Endometrium (tissue), 2 donors: Measurements from ENCODE around the gene GRID1.

Experiments
- FAIRE-seq: peaks from 2 replicates; lab custom pipeline; 2012; peaks lifted over from hg19 to GRCh38; lab: Jason Lieb, UNC
- donor health status: control.
- donor health status: control.

GRID1 gene

DNA sequence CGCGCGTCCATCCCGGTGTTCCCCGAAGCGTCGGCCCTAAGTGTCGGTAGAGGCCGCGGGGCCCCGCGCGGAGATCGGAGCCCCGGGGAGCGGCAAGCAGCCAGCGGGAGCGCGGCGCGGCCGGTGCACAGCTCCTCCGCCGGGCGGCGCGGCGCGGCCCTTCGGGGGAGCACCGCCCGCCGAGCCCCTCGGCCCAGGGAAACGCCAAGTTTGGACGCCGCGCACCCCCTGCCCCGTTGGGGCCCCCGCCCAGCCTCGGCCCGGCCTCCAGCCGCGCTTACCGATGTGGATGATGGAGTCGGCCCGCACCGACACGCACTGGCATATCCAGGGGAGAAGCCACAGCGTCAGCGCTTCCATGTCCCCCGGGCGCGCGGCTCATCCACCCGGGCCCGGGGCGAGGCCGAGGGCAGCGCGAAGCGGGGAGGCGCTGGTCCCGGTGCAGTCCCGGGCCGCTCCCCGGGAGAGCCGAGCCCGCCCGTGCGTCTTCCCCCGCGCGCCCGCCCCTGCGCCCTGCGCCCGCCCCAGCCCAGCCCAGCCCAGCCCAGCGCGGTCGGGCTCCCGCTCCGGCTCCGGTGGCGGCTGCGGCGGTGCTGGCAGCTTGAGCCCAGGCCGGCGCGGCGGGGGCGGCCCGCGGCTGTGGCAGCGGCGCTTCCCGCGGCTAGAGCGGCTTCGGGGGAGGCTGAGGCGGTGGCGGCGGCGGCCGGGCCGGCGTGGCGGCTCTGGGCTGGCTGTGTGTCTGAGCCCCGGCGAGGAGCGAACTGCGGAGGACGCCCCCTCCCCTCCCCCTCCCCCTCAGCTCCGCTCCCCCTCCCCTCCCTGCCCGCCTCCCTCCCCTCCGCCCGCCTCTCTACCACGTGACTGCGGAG, at the start of gene GRID1:
TSS of gene GRID1 (minus strand) at position 763 of the 869 bp plus-strand sequence.
- FAIRE-seq: no peak

DNA sequence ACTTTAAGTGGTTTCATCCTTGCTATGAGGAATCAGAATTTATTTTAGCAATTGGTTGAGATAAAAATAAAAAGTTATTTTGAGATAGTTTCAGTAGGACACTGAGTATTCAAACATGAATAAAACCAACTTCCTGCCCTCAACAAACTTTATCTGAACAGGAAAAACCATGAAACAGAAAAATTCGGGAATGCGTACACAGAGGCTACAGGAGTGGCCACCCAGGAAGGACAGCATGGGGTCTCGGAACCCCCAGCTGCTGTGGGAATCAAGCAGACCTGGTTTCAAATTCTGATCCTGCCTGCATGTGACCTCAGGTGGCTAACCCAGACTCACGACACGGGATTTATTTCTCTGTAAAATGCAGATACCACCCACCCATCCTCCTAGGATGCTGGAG, 49.0 kb upstream of the GRID1 start:
- no peak for FAIRE-seq

DNA sequence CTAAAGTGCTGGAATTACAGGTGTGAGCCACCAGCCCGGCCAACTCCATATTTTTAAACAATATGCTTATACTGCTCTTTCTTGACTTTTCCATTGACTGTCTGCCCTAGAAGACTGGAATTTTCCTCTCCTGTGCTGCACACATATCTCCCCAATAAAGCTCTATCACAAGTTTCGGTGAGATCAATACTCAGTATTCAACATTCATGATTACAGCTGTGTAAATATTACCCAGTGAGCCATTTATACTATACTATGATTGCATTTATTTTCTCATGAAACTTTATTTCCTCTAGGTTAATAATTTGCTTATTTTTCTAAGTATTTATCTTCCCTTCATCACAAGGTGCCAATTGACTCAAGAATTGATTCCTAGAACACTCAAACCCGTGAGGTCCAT, 48.5 kb upstream of the GRID1 start:
- no peak for FAIRE-seq

DNA sequence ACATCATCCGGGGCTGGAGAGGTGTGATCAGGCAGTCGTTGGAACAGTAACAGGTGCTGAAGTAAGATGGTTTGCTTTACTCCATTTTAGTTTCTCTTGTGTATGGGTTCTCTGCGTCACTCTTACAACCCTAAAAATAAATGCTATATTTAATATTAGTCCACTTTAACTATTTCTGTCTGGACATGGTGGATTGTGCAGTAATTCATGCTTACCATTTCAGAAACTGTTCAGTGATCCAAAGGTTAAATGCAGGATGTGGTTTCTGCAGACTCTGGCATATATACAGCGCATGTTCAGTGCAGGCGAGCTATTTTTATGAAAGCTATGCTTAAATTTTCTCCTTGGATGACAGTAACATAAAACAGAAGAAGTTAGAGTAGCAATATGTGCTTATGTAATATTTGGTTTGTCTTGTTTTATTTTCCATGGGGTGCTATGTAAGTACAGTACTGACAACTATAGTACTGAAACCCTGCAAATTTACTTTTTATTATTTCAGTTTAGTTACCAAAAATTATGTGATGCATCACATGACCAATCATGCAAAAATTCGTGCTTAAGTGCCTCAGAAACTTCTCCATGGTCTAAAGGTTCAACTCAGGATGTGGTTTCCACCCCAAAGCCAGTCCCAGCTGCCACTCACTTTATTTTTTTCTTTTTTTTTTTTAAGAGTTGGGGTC, 46.6 kb upstream of the GRID1 start:
- no peak for FAIRE-seq

DNA sequence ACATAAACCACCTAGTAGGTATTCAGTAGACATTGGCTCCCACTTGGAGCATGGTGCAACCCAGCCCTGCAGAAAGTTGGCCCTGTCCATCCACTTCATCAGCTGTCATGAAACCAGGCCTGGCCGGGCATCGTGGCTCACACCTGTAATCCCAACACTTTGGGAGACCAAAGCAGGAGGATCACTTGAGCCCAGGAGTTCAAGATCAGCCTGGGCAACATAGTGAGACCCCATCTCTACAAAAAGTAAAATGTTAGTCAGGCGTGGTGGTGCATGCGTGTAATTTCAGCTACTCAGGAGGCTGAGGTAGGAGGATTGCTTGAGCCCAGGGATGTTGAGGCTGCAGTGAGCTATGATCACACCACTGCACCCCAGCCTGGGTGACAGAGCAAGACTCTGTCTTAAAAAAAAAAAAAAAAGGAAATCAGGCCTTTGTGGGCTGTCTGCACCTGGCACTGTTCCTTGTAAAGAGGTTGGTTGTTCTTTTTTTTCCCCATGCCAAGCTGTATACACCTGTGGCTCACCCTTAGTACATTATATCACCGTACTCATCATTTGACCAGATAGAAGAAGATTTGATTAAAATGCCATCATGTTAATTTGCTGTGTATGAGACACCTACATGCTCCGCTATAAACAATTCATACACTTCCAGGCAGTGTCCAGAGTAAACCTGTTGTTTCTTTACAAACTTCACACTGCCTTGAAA, 45.4 kb upstream of the GRID1 start:
- no peak for FAIRE-seq

DNA sequence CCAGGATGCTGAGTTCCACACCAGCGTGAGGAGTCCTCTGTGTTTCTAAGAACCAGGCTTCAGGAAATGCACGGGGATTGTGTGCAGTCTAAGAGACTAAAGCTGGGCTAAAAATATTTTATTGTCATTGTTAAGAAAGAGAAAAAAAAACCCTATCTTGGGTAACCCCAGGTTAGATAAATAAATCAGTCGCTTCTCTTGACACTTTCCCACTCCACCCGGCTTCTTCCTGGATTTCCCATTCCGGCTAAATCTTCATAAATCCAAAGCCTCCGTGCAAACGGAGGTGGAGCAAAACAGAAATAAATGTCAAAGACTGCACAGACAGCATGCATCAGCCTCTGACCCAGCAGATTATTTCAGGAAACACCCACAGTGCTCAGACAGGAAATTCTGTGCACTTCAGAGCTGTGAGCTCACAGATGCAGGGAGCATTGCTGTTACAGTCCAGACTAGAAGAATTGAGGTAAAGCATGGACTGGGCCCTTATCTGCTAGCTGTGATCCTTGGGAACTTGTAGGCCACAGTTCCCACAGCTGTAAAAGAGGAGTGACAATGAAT, 44.8 kb upstream of the GRID1 start:
- FAIRE-seq: no peak

DNA sequence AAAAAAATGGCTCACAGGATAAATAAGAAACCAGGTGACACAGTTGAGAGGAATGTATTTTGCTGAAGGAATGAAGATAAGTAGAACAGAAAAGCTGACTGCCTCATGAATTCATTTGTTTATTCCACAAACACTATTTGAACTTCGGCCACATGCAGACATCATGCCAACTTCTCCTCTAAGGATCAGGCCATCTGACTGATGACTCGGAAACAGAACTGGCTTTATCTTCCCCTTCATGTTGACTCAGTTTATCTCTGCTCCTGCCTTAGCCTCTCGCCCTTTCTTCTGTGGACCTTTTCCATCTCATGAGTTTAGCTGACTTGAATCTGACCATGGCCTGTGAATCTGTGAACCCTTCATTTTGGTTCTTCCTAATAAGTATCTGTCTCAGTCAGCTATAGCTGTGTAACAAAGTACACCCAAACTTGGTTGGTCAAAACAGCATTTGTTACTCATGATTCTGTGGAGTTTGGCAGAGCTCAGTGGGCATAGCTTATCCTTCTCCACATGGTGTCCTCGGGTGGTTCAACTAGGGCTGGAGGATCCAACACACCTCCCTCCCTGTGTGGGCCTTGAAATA, 44.0 kb upstream of the GRID1 start:
- no peak for FAIRE-seq

DNA sequence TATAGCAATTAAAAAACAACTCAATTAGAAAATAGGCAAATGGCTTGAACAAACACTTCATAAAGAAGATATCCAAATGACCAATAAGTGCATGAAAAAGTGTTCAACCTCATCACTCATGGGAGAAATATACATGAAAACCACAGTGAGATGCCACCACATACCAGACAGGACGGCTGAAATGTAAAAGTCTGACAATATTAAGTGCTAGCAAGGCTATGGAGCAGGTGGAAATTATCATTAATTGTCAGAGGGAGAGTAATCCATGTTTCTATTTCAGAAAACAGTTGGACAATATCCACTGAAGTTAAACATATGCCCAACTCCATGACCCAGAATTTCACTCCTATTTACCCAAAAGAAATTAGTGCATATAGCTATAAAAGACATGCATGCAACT, 42.6 kb upstream of the GRID1 start:
- no peak for FAIRE-seq

DNA sequence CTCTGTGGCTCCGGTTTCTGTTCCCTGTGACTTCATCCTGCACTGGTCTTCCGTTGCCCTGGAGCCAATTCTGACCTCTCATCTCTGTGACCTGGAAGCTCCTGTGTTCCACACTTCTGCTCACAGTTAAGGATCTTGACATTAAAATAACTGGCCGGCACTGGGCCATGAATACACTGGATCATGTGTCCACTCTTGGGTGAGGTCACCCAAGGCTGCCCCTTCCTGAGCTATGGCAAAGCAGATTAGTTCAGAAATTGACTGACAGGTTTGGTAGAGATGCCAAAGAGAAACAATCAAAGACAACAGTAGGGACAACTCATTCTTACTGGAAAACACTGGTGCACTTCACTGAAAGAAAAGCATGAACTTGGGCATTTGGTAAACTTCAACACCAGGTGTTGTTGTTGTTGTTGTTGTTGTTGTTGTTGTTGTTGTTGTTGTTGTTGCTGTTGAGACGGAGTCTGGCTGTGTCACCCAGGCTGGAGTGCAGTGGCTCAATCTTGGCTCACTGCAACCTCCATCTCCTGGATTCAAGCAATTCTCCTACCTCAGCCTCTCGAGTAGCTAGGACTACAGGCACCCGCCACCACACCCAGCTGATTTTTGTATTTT, 36.7 kb upstream of the GRID1 start:
- no peak for FAIRE-seq

DNA sequence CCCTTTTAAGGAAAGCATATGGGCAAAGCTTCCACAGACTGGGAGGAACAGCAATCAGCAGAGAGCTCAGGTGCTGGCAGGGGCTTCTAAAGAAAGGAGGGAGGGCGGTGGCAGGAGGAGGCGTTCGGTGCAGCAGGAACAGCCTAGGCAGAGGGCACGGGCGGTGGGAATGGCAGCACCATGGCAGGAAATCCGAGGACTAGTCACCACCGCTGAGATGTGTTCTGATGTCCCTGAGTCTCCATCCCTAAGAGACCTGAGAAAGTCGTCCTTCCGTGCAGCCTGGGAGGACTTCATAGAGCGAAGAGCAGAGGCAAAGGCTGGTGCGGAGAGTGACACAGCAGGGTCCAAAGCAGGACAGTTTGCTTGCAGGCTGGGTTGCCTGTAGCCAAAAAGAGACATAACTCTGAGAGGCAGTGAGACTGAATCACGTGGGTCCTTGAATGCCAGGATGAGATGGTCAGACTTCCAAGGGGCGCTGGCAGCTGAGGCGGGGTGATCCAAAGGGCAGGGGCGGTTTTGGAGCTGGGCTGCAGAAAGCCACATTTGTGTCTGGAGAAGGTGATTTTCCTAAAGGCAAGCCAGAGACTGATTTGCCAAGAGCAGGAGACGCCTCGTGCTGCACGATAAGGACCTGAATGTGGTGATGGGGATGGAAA, 35.8 kb upstream of the GRID1 start:
- no peak for FAIRE-seq

DNA sequence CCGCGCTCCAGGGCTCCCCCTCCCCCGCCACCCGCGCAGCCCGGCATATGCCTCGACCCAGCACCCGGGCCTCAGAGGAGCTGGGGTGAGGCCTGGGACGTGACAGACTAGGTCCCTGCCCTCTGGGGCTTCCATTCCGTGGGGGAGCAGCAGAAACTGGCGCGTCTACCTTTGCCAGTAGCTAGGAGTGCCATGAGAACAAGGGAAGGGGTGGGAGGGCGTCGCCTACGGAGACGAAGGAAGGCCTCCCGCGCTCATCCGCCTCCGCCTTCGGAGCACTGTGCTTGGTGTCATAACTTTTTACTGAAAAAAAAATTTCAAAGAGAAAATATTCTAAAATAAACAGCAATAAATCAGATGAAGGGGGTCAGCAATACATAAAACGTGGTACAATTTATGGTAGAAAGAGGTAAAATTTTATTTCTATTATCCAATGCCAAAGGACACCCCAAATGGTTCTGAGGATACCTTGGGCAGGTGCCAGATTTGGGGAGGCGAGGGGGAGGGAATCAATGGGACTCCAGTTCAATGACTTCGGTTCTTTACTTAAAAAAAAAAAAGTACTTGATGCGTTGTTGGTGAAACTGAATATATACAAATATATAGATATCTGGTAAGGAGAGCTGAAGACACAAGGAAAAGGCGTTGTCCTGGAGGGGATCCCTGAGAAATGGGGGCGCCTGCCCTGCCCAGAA, 35.1 kb upstream of the GRID1 start:
- no peak for FAIRE-seq

DNA sequence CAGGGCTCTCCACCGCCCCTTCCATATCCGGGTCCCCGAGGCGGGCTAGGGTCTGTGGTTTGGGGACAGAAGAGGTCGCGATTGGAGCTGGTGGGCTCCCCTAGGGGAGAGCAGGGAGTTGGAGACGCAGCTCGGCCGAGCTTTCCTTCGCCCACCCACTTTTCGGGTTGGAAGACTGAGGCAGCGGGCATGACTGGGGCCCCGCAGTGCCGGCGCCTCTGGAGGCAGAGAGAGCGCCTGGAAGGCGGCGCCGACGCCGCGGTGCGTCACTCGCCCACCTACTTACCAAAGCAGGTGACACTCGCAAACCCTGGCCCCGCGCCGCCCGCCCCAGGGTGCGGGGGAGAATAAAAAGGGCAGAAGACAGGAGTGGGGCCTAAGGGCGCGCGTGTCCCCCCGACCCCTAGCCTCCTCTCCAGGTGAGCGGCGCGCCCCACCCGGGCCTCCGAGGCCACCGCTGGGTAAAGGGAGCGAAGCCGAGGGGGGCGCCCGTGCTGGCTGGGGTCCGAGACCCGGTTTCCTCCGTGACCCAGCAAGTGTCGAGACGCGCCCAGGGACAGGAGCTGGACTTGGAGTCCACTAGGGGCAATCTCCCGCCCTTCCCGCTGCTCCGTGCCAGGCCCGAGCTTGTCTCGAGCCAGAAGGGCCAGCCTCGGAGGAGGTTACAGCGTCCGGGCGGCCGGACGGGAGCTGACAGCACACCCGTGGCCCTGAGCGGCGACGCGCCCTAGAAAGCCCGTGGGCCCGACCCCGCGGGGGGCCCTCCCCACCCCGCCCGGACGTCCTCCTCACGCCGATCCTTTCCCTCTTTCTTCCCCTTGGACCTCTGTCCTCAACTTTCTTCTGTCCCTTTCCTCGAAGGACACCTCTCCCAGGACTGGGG, 34.4 kb upstream of the GRID1 start:
- no peak for FAIRE-seq

DNA sequence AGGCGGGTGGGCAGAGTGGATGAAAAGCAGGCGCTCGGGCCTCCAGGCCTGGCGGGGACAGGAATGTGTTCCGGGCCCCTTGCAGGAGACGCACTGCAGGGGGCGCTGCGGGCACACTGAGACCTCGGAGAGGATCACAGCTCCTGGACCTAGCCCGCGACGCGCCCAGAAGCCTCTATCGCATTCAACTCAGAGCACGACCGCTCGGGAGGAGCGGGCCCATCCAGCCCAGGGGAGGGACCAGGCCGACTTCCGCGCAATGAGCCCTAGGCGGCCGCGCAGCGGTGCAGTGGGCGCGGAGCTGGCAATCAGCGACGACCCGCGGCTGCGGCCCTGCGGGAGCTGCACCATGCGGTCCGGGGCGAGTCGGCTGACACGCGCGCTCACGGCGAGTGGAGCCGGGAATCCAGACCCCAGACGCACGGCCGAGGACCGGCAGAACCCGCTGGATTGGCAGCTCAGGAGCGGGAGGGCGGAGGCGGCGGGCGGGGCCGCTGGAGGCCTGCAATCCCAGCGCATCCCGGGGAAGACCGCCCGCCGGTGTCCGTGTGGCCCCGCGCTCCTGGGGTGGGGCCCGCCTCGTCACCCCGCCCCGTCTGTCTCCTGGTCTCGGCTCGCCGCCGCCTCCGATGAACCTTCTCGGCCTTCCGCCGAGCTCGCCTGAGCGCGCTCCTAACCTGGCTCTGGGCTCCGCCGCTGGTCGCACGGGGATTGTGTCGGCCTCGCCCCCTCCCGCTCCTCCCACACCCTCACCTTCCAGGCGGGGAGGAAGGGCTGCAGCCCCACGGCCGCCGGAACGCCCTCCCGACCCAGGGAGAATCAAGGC, 33.5 kb upstream of the GRID1 start:
- FAIRE-seq: no peak

DNA sequence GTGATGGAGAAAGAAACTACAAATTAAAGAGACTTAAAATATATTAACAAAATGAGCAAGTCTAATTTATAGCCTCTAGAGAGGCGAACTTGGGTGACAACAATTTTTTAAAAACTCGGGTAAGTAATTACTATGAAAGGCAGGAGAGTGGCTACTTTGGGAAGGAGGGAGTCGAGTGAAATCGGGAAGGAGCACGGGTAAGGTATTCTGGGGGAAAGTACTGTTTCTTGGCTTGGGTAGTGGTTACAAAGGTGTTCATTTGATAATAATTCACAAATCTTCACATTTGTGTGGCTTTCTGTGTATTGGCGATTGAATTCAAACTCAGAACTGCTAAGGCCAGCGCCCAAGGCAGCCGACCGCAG, 32.9 kb upstream of the GRID1 start:
- no peak for FAIRE-seq

DNA sequence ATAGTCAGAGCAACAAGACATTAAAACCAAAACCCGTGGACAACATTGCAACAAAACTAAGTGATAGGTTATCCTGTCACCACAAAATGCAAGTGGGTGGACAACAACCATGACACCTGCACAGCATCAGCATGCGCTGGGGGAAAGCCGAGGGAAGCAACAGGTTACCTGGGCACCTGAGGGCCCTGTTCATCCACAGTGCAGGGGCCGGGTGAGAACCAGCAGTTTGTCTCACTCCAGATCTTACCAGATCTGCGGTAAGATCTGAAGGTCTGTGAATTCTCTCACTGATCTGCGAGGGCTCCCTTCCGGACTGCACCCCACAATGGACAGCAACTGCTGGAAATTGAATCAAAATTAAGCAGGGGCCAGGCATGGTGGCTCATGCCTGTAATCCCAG, 30.5 kb upstream of the GRID1 start:
- FAIRE-seq: no peak

DNA sequence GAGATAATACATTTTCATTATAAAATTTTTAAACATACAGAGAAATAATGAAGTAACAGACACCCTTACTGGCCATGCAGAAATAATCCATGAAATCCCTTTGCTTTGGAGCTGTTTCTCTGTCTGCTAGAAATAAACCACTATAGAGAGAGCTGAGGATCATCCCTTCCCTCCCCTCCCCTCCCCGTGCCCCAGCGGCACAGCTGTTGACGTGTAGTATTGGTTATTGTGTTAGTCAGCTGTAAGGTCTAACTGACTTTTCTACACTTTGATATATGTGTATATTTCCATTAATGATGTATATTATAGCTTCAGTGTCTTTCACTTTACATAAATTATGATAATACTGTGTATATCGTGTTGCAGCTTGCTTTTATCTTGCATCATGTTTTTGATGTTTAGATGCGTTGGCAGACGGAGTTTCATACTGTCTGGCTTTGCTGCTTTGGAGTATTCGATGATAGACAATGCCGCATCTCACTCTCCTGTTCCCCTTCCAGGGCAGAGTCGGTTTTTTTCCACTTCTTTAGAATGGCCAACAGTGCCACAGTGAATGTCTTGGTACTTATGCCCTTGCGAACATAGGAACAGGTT, 27.4 kb upstream of the GRID1 start:
- FAIRE-seq: no peak

DNA sequence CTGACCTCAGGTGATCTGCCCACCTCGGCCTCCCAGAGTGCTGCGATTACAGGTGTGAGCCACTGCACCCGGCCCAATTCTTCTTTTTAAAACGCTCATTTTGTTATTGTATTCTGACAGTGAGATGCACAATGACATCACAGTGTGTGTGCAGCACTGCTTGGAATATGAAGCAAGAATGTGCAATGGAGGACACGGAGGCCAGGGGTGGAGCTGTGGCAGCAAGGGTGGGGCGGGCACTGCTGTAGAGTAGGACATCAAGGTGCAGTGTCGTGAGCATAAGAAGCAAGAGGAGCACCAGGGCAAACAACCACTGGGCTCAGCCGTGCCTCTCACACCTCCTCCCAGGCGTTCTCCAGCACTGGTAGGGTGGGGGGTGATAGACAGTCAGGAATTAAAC, 26.8 kb upstream of the GRID1 start:
- FAIRE-seq: no peak

DNA sequence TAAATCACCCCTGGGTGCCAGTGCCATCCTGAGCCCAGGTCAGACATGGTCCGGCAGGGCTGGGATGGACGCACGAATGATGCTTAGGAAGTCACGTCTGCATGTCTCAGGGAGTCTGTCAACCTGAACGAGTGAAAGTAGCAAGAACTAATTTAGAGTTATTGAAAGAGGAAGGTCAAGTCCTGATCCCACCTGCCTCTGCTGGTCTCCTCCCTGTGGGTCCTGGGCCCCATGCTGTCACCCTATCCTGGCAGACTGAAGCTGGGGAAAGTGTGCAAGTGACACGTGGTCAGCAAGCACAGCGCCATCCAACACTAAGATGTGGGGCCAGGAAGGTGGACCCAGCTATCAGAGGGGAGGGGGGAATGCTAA, 26.1 kb upstream of the GRID1 start:
- FAIRE-seq: no peak
